Measurements from ENCODE around the gene RHOH. TPM values are rescaled to one million over a fixed set of nuclear protein-coding genes. Genes with fewer than 3 reads are reported as not detected.
"Not testable (repeated sequence)": the region's sequence is repeated elsewhere in the genome, so short reads cannot be mapped to it uniquely, and the experiment has no call there.

RHOH gene
- total RNA-seq: not detected in 2 replicates

GRCh38 chr4:40196724-40197281, at the start of gene RHOH:
RHOH (plus strand) TSS chr4:40197031; CDS start chr4:40243387, 46,356 bp downstream.
- DNase-seq (ENCODE audit: low read depth, low spot score): no peak

- not testable (repeated sequence) for DNase-seq (ENCODE audit: low read depth, low spot score)
Observed at GRCh38 chr4:40147490-40147889, 49.3 kb upstream of the RHOH start.

- DNase-seq (ENCODE audit: low read depth, low spot score): peak; percentile 33
Observed at GRCh38 chr4:40149960-40150385, 46.9 kb upstream of the RHOH start.

- no peak for DNase-seq (ENCODE audit: low read depth, low spot score)
Observed at GRCh38 chr4:40150932-40151331, 45.9 kb upstream of the RHOH start.

GRCh38 chr4:40152637-40153036, 44.2 kb upstream of the RHOH start:
- no peak for DNase-seq (ENCODE audit: low read depth, low spot score)

GRCh38 chr4:40157436-40157835, 39.4 kb upstream of the RHOH start:
- no peak for DNase-seq (ENCODE audit: low read depth, low spot score)

GRCh38 chr4:40160258-40160657, 36.6 kb upstream of the RHOH start:
- no peak for DNase-seq (ENCODE audit: low read depth, low spot score)

- no peak for DNase-seq (ENCODE audit: low read depth, low spot score)
Observed at GRCh38 chr4:40164459-40164858, 32.4 kb upstream of the RHOH start.

GRCh38 chr4:40165916-40166315, 30.9 kb upstream of the RHOH start:
- DNase-seq (ENCODE audit: low read depth, low spot score): peak; percentile 52

GRCh38 chr4:40168070-40168469, 28.8 kb upstream of the RHOH start:
- DNase-seq (ENCODE audit: low read depth, low spot score): no peak

GRCh38 chr4:40170588-40170987, 26.2 kb upstream of the RHOH start:
- DNase-seq (ENCODE audit: low read depth, low spot score): no peak

- DNase-seq (ENCODE audit: low read depth, low spot score): no peak
Observed at GRCh38 chr4:40173470-40173875, 23.4 kb upstream of the RHOH start.

GRCh38 chr4:40176602-40177001, 20.2 kb upstream of the RHOH start:
- no peak for DNase-seq (ENCODE audit: low read depth, low spot score)

GRCh38 chr4:40177591-40177990, 19.2 kb upstream of the RHOH start:
- DNase-seq (ENCODE audit: low read depth, low spot score): no peak

- no peak for DNase-seq (ENCODE audit: low read depth, low spot score)
Observed at GRCh38 chr4:40178672-40179071, 18.2 kb upstream of the RHOH start.

GRCh38 chr4:40179360-40179759, 17.5 kb upstream of the RHOH start:
- no peak for DNase-seq (ENCODE audit: low read depth, low spot score)

GRCh38 chr4:40180356-40180755, 16.5 kb upstream of the RHOH start:
- peak; percentile 75 for DNase-seq (ENCODE audit: low read depth, low spot score)

GRCh38 chr4:40182001-40182400, 14.8 kb upstream of the RHOH start:
- no peak for DNase-seq (ENCODE audit: low read depth, low spot score)

GRCh38 chr4:40182954-40183353, 13.9 kb upstream of the RHOH start:
- DNase-seq (ENCODE audit: low read depth, low spot score): no peak

GRCh38 chr4:40183615-40184411, 13.0 kb upstream of the RHOH start:
- no peak for DNase-seq (ENCODE audit: low read depth, low spot score)

GRCh38 chr4:40185830-40186664, 10.8 kb upstream of the RHOH start:
- DNase-seq (ENCODE audit: low read depth, low spot score): no peak

GRCh38 chr4:40186665-40187014, 10.2 kb upstream of the RHOH start:
- DNase-seq (ENCODE audit: low read depth, low spot score): no peak
